HepG2 (cell line): ENCODE measurements around the gene NOP9. TPM values are rescaled to one million over a fixed set of nuclear protein-coding genes. Genes with fewer than 3 reads are reported as not detected.

Experiments
- AGO1 ChIP-seq: fragments of 200-400 bp; formaldehyde crosslinking; IDR thresholded peaks from 2 replicates; pipeline ENCODE4 v1.6.1; 2017; ENCODE audit warnings: mild to moderate bottlenecking, low read depth, low read length, moderate library complexity; ENCODE audit not compliant: poor library complexity, severe bottlenecking
- ARID5B ChIP-seq: IDR thresholded peaks from 2 replicates; pipeline ENCODE4 v1.4.0; 2020; ENCODE audit warnings: mild to moderate bottlenecking, missing genetic modification reagents
- BRD4 ChIP-seq: sonication (generic); formaldehyde crosslinking; IDR thresholded peaks from 2 replicates; pipeline ENCODE4 v1.4.0; 2020; ENCODE audit warnings: missing genetic modification reagents
- FIP1L1 ChIP-seq: fragments of 200-400 bp; formaldehyde crosslinking; IDR thresholded peaks from 2 replicates; pipeline ENCODE4 v1.6.1; 2018; ENCODE audit warnings: low read depth, mild to moderate bottlenecking, low read length, moderate library complexity, borderline replicate concordance; ENCODE audit not compliant: insufficient read depth
- FOXM1 ChIP-seq: sonication (generic); formaldehyde crosslinking; IDR thresholded peaks from 2 replicates; pipeline ENCODE4 v1.5.0; 2020; ENCODE audit warnings: missing genetic modification reagents
- HOXA5 ChIP-seq: sonication (generic); formaldehyde crosslinking; IDR thresholded peaks from 2 replicates; pipeline ENCODE4 v1.4.0; 2020; ENCODE audit warnings: missing genetic modification reagents
- MIER3 ChIP-seq: IDR thresholded peaks from 2 replicates; pipeline ENCODE4 v1.6.1; 2016; ENCODE audit warnings: missing compliant biosample characterization, borderline replicate concordance
- RBFOX2 ChIP-seq: fragments of 200-400 bp; formaldehyde crosslinking; IDR thresholded peaks from 2 replicates; pipeline ENCODE4 v1.6.1; 2017; ENCODE audit warnings: low read depth, mild to moderate bottlenecking, low read length
- SNAI1 ChIP-seq: sonication (generic); formaldehyde crosslinking; IDR thresholded peaks from 2 replicates; pipeline ENCODE4 v1.5.0; 2020; ENCODE audit warnings: mild to moderate bottlenecking, missing genetic modification reagents, borderline replicate concordance
- XBP1 ChIP-seq: sonication (generic); formaldehyde crosslinking; IDR thresholded peaks from 2 replicates; pipeline ENCODE4 v1.5.0; 2020; ENCODE audit warnings: missing genetic modification reagents
- ZBTB38 ChIP-seq: sonication (generic); formaldehyde crosslinking; IDR thresholded peaks from 2 replicates; pipeline ENCODE4 v1.5.1; 2020; ENCODE audit warnings: mild to moderate bottlenecking, missing genetic modification reagents
- ZBTB7A ChIP-seq: sonication (generic); formaldehyde crosslinking; IDR thresholded peaks from 2 replicates; pipeline ENCODE4 v1.8.0; 2022; ENCODE audit warnings: mild to moderate bottlenecking, missing genetic modification reagents
- ZNF468 ChIP-seq: sonication (generic); formaldehyde crosslinking; IDR thresholded peaks from 2 replicates; pipeline ENCODE4 v1.8.0; 2022; ENCODE audit warnings: mild to moderate bottlenecking, moderate library complexity, missing genetic modification reagents
- ZNF768 ChIP-seq: sonication (generic); formaldehyde crosslinking; IDR thresholded peaks from 2 replicates; pipeline ENCODE4 v1.4.0; 2020; ENCODE audit warnings: missing genetic modification reagents
- ZNF773 ChIP-seq: sonication (generic); formaldehyde crosslinking; IDR thresholded peaks from 2 replicates; pipeline ENCODE4 v1.4.0; 2020; ENCODE audit warnings: missing genetic modification reagents, borderline replicate concordance
- polyA plus RNA-seq, 8 experiments: library from polyadenylated mRNA; depleted of rRNA in 3 of 8; stranded (reverse) in 7 of 8; unstranded in 1 of 8; fragments of >200 nt; fragmentation: Illumina TruSeq in 4 of 8; extraction: Trizol in 4 of 8; gene quantifications; 2 replicates each; pipeline versions ENCODE4 v1.2.1 to v1.2.3, GENCODE V29; 2011 to 2016; ENCODE audit warnings: low read depth in 4 of 8, missing spikeins in 1 of 8, mixed read lengths in 1 of 8; ENCODE audit not compliant: insufficient read depth in 1 of 8
- total RNA-seq, 5 experiments: library from RNA; depleted of rRNA; stranded (reverse); fragments of >200 nt; fragmentation: Illumina TruSeq; extraction: Trizol; gene quantifications; 2 replicates each; pipeline ENCODE4 v1.2.3, GENCODE V29; 2016; ENCODE audit warnings: low read depth in 1 of 5
- TF ChIP-seq, protein P1 (sequence below): sonication (generic); formaldehyde crosslinking; IDR thresholded peaks from 2 replicates; pipeline ENCODE4 v1.4.0; 2020; ENCODE audit warnings: mild to moderate bottlenecking, missing genetic modification reagents

Gene NOP9
- total and polyA plus RNA-seq, 2 of the 13 experiments (the other 11 are each of a cell fraction or from before 2014, with no cell fraction given): 24.5 to 61.6 TPM

DNA sequence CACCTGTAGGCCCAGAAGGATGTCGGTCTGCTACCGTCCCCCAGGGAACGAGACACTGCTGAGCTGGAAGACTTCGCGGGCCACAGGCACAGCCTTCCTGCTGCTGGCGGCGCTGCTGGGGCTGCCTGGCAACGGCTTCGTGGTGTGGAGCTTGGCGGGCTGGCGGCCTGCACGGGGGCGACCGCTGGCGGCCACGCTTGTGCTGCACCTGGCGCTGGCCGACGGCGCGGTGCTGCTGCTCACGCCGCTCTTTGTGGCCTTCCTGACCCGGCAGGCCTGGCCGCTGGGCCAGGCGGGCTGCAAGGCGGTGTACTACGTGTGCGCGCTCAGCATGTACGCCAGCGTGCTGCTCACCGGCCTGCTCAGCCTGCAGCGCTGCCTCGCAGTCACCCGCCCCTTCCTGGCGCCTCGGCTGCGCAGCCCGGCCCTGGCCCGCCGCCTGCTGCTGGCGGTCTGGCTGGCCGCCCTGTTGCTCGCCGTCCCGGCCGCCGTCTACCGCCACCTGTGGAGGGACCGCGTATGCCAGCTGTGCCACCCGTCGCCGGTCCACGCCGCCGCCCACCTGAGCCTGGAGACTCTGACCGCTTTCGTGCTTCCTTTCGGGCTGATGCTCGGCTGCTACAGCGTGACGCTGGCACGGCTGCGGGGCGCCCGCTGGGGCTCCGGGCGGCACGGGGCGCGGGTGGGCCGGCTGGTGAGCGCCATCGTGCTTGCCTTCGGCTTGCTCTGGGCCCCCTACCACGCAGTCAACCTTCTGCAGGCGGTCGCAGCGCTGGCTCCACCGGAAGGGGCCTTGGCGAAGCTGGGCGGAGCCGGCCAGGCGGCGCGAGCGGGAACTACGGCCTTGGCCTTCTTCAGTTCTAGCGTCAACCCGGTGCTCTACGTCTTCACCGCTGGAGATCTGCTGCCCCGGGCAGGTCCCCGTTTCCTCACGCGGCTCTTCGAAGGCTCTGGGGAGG is 11.3 kb downstream of the NOP9 start, which contains the start of gene LTB4R (continued):
- TF ChIP-seq ZBTB38 (CRISPR knock-in tag) (peak; percentile 21; the same call in 1 of the 2 replicates), AGO1 (peak; percentile 60), ZNF468 (no peak), RBFOX2 (peak; percentile 69), FIP1L1 (no peak), SNAI1 (CRISPR knock-in tag) (no peak), ZNF768 (peak; percentile 34; the same call in 1 of the 2 replicates), BRD4 (CRISPR knock-in tag) (no peak), XBP1 (no peak), HOXA5 (CRISPR knock-in tag) (no peak), MIER3 (CRISPR knock-in tag) (no peak), ZBTB7A (CRISPR knock-in tag) (no peak), ARID5B (CRISPR knock-in tag) (no peak), ZNF773 (no peak), FOXM1 (CRISPR knock-in tag) (no peak)
- TF ChIP-seq, protein P1, sequence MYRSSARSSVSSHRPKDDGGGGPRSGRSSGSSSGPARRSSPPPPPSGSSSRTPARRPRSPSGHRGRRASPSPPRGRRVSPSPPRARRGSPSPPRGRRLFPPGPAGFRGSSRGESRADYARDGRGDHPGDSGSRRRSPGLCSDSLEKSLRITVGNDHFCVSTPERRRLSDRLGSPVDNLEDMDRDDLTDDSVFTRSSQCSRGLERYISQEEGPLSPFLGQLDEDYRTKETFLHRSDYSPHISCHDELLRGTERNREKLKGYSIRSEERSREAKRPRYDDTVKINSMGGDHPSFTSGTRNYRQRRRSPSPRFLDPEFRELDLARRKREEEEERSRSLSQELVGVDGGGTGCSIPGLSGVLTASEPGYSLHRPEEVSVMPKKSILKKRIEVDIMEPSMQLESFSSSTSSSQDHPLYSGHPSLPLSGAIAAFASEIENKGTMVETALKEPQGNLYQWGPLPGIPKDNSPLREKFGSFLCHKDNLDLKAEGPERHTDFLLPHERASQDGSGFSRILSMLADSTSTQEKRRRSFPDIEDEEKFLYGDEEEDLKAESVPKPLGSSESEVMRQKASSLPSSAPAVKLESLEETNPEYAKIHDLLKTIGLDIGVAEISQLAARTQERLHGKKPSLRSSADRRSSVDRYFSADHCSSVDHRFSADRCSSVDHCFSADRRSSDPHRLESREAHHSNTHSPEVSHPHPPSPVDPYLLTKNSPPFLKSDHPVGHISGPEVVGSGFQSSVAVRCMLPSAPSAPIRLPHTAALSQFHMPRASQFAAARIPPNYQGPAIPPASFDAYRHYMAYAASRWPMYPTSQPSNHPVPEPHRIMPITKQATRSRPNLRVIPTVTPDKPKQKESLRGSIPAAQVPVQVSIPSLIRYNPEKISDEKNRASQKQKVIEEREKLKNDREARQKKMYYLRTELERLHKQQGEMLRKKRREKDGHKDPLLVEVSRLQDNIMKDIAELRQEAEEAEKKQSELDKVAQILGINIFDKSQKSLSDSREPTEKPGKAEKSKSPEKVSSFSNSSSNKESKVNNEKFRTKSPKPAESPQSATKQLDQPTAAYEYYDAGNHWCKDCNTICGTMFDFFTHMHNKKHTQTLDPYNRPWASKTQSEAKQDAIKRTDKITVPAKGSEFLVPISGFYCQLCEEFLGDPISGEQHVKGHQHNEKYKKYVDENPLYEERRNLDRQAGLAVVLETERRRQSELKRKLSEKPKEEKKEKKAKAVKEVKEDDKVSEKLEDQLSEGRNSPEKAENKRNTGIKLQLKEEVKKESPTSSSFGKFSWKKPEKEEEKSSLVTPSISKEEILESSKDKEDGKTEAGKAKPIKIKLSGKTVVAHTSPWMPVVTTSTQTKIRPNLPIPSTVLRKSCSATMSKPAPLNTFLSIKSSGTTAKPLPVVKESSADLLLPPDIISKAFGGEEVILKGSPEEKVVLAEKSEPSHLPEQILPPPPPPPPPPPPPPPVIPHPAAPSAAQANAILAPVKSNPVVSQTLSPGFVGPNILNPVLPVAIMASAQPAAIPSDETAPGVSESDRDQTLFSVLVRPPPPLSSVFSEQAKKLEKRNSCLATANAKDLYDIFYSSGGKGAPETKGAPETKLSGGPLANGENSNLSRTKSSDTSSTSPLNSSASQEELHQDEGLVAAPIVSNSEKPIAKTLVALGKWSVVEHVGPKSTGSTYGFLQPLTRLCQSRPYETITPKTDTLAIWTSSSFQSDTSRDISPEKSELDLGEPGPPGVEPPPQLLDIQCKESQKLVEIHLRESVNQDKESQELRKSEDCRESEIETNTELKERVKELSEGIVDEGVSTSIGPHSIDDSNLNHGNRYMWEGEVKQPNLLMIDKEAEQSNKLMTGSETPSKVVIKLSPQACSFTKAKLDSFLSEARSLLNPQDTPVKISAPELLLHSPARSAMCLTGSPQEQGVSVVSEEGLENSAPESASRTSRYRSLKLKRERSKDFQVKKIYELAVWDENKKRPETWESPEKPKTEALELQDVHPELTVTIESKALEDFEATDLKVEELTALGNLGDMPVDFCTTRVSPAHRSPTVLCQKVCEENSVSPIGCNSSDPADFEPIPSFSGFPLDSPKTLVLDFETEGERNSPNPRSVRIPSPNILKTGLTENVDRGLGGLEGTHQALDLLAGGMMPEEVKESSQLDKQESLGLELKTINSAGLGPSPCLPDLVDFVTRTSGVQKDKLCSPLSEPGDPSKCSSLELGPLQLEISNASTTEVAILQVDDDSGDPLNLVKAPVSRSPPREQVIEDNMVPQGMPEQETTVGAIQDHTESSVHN: no peak
